HG03460 (cell line): Measurements from ENCODE around the gene FAM83G.
A peak's percentile ranks its signal among the peaks of the same experiment; 100 is the strongest.

Experiments
- ATAC-seq: cut with Tn5 transposase; IDR thresholded peaks from one replicate; pipeline ENCODE4 v1.9.1; 2021; ENCODE audit not compliant: unreplicated experiment

Gene FAM83G

GRCh38 chr17:19010729-19011505 lies 6.4 kb upstream of the FAM83G start:
- no peak for ATAC-seq

GRCh38 chr17:19009970-19010369 lies 5.4 kb upstream of the FAM83G start:
- ATAC-seq: no peak

GRCh38 chr17:19006698-19007097 lies 2.1 kb upstream of the FAM83G start:
- ATAC-seq: no peak

GRCh38 chr17:19005789-19006430 lies 1.3 kb upstream of the FAM83G start:
- no peak for ATAC-seq

GRCh38 chr17:19005137-19005773 lies 691 bp upstream of the FAM83G start:
- ATAC-seq: no peak

- ATAC-seq: peak; percentile 16
These were observed 782 bp downstream of the FAM83G start for GRCh38 chr17:19003543-19004420.

GRCh38 chr17:19002805-19003542 lies 1.6 kb downstream of the FAM83G start:
- ATAC-seq: no peak

- no peak for ATAC-seq
These were observed 2.5 kb downstream of the FAM83G start for GRCh38 chr17:19001907-19002590.

- no peak for ATAC-seq
These were observed 3.8 kb downstream of the FAM83G start for GRCh38 chr17:19000531-19001325.

- no peak for ATAC-seq
These were observed 4.7 kb downstream of the FAM83G start for GRCh38 chr17:18999911-19000310.

GRCh38 chr17:18999394-18999793 lies 5.2 kb downstream of the FAM83G start:
- no peak for ATAC-seq

- no peak for ATAC-seq
These were observed 6.8 kb downstream of the FAM83G start for GRCh38 chr17:18997650-18998196.

- no peak for ATAC-seq
These were observed 8.1 kb downstream of the FAM83G start for GRCh38 chr17:18996458-18996857.

GRCh38 chr17:18995220-18995619 lies 9.3 kb downstream of the FAM83G start:
- no peak for ATAC-seq

- ATAC-seq: no peak
These were observed 9.9 kb downstream of the FAM83G start for GRCh38 chr17:18994631-18995030.

GRCh38 chr17:18993905-18994526 lies 10.5 kb downstream of the FAM83G start:
- no peak for ATAC-seq

GRCh38 chr17:18992454-18993130 lies 12.0 kb downstream of the FAM83G start:
- no peak for ATAC-seq
